ENCODE data around the gene MAGI2. TPM values are rescaled to one million over a fixed set of nuclear protein-coding genes. Genes with fewer than 3 reads are reported as not detected.

MAGI2 gene
- total and polyA plus RNA-seq, 2 experiments from 2014 or later = 10.4 to 26.4 TPM

- TF ChIP-seq POLR2AphosphoS5 (IDR thresholded peaks at IDR 0.05; ENCODE audit: low read depth) (no peak), EZH2phosphoT487 (IDR thresholded peaks at IDR 0.05; ENCODE audit: unreplicated experiment) (no peak), ZNF114 (CRISPR knock-in tag; IDR thresholded peaks at IDR 0.05) (no peak), REST (IDR thresholded peaks at IDR 0.05; ENCODE audit: unreplicated experiment) (no peak), ZNF331 (CRISPR knock-in tag; IDR thresholded peaks at IDR 0.05; ENCODE audit: low read depth) (no peak)
These were observed 38.6 kb downstream of the MAGI2 start (continued) for GRCh38 chr7:79414910-79415309.

GRCh38 chr7:79412915-79413314, 40.6 kb downstream of the MAGI2 start:
- no peaks in the 10 kb centered on the region for H4K20me1 ChIP-seq (replicated peaks; ENCODE audit: insufficient read depth)
- H3K4me1 Mint-ChIP-seq = no peaks in the 10 kb centered on the region
- H3K4me1 ChIP-seq (ENCODE audit: insufficient read depth) = no peaks in the 10 kb centered on the region
- H3K27ac Mint-ChIP-seq = no peak overlapping the region
- H3K4me2 ChIP-seq = no peak overlapping the region
- H3K79me2 ChIP-seq (replicated peaks; ENCODE audit: insufficient read depth) = no peaks in the 10 kb centered on the region
- H3K27me3 Mint-ChIP-seq (ENCODE audit: insufficient read depth, low read depth, poor library complexity) = no peaks in the 10 kb centered on the region
- no peaks in the 10 kb centered on the region for H3K36me3 ChIP-seq (ENCODE audit: insufficient read depth)
- no peak overlapping the region for H3K27ac ChIP-seq (ENCODE audit: low read depth)
- ATAC-seq = no peak
- no peaks in the 10 kb centered on the region for H3K9me3 Mint-ChIP-seq
- H3K36me3 Mint-ChIP-seq (ENCODE audit: low read depth) = no peaks in the 10 kb centered on the region
- no peaks in the 10 kb centered on the region for H3F3A ChIP-seq (replicated peaks; ENCODE audit: low read depth)
- H3K4me3 ChIP-seq = no peak overlapping the region
- no peaks in the 10 kb centered on the region for H3K27me3 ChIP-seq (ENCODE audit: insufficient read depth)
- DNase-seq (ENCODE audit: low spot score) = no peak
- no peaks in the 10 kb centered on the region for H3K9me2 ChIP-seq (ENCODE audit: insufficient read depth)
- no peak overlapping the region for H2AFZ ChIP-seq
- H3K4me3 Mint-ChIP-seq = no peak overlapping the region
- TF ChIP-seq CREB1 (CRISPR knock-in tag; IDR thresholded peaks at IDR 0.05; ENCODE audit: low read depth) (no peak), REST (IDR thresholded peaks at IDR 0.05; ENCODE audit: unreplicated experiment) (no peak), NANOG (IDR thresholded peaks at IDR 0.05; ENCODE audit: borderline replicate concordance) (no peak), ZNF114 (CRISPR knock-in tag; IDR thresholded peaks at IDR 0.05) (no peak), ZNF331 (CRISPR knock-in tag; IDR thresholded peaks at IDR 0.05; ENCODE audit: low read depth) (no peak), ETS1 (IDR thresholded peaks at IDR 0.05) (no peak), EZH2phosphoT487 (IDR thresholded peaks at IDR 0.05; ENCODE audit: unreplicated experiment) (no peak), POLR2AphosphoS5 (IDR thresholded peaks at IDR 0.05; ENCODE audit: low read depth) (no peak), JUNB (IDR thresholded peaks at IDR 0.05; ENCODE audit: unreplicated experiment) (no peak), STAT1 (IDR thresholded peaks at IDR 0.05; ENCODE audit: unreplicated experiment) (no peak), ZNF462 (CRISPR knock-in tag; IDR thresholded peaks at IDR 0.05) (no peak)
